Hematopoietic multipotent progenitor cell treated with erythropoietin and hydrocortisone succinate and interleukin-3 and kit ligand, for 6 days (in vitro differentiated cells): ENCODE results near the gene CABLES1.
"Not testable (repeated sequence)": the region's sequence is repeated elsewhere in the genome, so short reads cannot be mapped to it uniquely, and the experiment has no call there.

ENCODE experiments used
- DNase-seq: peaks from one replicate; pipeline ENCODE4 v3.0.0-alpha.2; 2015

The CABLES1 gene

DNA sequence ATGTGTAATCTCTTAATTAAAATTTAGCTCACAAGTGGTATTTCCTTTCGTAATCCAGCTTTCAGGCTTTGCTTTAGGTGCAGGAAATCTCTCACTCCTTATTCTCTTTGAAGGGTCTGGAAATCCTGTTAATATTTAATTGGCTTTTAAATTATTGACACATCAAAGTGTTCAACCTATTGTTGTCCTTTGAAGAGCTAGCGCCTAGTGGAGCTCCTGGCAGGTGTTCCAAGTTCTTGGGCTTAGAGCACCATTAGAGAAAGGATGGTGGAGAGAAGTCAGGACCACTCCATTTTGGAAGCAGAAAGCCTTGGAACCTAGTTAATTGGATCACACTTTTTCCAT is 92.4 kb downstream of the CABLES1 start:
- no peak for DNase-seq

DNA sequence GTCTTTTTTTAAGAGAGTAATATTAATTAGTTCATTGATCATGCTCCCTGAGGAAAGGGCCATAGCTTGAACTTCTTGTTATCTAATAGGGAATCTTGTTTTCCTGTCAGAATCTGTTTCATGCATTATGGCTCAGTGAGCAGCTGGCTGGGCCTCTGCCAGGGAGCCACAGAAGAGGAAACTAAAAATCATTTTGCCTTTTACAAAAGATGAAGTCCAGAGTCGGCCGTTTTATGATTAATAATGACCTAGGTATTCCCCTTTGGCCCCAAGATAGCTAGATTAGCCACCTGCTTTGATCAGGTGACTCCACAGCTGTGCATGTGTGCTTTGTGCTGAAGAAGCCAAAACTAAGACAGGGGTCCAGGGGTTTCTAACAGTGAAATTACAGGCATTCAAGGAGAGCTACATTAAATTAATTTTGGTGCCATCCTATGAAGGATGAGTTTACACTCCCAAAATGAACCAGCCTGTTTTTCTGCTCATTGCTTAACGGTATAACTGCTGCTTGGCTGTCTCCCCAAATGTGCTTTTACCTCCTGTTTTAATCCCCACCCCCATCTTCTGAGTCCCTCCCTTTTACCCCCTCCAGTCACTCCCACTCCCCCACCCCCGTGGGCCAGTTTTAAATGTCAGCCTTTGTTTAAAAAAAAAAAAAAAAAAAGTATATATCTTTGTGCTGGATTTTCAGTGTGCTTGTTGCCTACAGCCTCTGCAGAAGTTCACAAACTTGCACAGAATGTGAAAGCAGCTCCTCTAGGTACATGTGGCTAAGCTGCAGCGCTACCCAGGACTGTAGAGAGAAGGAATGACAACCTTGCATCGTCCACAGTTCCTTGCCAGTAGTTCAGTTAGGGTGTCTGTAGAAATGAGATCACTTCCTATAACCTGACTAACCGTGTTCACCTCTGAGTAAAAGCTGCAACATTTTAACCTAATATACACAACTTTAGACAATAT is 93.1 kb downstream of the CABLES1 start:
- peak; percentile 25 for DNase-seq

DNA sequence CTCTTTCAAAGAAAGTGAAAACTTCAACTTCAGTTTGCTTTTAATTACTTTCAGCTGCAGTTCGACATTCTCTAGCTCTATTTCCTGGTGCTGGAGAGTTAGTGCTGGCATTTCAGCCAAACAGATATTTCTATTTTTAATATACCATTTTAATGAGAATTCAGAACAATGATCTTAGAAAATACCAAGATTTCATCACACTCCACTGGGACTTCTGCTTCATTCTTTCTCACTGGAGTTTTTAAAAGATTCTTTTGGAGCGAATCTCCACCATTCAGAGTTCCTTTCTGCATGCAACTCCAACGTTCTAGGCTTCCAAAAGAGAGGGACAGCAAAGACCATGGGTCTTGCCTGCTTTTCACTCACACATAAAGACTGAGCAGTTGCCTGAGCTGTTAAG is 94.2 kb downstream of the CABLES1 start:
- DNase-seq: no peak

DNA sequence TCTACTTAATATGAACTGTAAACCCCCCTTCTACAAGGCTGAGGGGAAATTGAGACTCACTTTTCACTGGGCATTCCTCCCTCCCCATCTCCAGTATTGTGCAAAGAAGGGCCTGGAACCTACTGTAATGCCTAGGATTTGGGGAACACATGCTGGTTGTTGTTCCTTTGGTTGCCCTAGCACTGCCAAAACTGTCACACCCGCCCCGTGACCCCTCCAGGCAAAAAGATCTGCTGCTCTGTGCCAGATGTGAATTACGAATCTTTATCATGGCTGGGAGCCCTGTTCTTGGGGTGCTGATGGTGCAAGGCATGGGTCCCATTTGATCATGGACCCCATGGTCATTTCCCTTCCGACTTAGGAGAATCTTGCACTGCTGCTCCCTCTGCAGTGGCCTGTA is 95.4 kb downstream of the CABLES1 start:
- no peak for DNase-seq

DNA sequence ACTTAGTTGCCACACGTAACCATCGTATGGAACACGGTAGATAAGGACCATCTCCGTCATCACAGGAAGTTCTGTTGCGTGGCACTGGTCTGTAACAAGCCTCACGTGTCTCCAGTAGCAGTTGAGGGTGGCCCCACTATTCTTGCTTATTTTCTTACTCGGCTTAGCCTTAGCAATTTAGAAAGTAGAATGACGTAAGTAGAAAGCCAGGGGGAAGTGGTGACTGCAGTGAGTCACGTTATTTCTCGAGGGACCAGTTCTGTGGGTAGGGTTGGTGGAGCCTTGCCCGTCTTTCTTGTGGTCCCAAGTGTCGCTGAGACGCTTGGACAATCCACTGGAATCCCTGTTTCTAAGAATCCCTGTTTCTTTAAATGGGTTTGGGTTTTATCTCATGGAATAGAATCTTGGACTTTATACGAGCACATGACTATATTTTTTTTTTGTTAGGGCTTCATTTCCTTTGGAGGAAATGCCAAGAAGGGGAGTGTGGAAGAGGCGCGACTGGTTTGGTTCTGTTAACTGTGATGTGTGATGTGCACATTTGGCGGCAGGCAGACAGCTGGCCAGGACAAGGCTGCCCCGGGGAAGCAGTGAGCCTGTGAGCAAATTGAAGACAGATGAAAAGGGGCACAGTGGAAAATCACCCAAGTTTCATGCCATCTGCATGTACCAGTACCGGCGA is 96.2 kb downstream of the CABLES1 start:
- peak; percentile 88 for DNase-seq

DNA sequence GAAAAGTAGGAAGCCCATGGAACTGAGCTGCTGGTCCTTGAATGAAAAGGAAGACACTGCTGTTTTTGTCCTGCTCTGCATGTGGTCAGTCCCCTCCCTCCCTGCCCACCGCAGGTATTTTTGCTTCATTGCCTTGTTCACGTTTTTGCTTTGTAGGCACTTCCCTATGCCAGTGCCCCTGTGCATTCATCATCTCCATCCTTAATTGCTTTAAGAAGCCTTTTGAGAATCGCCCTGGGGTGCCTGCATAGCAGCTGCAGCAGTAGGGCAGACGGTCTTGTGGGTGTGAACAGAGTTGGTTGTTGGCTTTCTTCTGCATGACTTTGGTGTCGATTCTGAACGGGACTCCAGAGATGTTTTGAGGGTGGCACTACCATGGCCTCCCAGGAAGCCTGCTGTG is 97.0 kb downstream of the CABLES1 start:
- no peak for DNase-seq

DNA sequence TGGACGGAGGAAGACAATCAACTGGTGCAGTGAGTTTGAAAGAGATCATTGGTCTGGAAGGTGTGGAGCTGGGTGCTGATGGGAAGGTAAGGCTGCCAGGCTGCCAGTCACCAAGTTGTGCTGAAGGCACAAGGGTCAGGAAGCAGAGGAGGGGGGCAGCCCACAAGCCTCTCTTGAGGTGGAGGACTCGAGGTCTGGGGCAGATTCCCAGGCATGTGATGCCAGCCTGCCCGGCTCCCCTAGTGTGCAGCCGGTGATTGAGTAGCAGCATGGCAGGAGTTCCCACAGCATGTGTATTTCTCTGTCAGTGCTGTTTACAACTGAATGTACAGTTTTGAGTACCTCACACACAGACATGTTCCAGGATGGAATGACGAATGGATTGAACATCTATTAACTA is 99.3 kb downstream of the CABLES1 start:
- DNase-seq: no peak

DNA sequence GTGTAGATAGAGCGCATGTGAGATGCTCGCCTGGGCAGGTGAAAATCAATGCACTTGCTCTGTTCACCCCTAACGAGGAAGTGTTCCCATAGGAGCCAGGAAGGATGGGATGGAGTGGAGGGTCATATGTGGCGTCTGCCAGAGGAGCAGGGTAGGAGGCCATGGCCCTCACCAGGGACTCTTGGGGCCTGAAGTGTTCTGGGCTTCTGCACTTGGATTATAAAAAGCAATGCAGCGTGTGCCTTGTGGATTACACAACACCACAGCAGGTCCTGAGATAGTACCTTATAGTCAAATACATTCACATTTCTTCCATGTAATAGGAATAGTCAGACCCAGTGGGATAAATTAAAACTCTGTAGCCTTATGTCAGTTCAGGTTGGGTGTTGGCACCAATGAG is 100.1 kb downstream of the CABLES1 start:
- no peak for DNase-seq

DNA sequence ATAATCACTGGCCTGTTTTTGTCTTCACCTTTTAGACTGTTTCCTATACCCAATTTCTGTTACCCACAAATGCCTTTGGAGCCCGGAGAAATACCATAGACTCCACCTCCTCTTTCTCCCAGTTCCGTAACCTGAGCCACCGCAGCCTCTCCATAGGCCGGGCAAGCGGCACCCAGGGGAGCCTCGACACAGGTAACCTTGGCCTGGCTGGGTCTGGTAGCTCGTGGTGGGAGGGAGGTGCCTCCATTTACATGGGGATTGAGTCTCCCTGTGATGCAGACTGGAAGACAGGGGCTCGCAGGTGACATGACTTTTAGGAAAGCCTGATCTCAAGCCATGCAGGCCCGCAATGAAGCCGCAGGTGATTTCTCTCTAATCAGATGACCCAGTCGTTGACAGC is 100.6 kb downstream of the CABLES1 start:
- DNase-seq: no peak

DNA sequence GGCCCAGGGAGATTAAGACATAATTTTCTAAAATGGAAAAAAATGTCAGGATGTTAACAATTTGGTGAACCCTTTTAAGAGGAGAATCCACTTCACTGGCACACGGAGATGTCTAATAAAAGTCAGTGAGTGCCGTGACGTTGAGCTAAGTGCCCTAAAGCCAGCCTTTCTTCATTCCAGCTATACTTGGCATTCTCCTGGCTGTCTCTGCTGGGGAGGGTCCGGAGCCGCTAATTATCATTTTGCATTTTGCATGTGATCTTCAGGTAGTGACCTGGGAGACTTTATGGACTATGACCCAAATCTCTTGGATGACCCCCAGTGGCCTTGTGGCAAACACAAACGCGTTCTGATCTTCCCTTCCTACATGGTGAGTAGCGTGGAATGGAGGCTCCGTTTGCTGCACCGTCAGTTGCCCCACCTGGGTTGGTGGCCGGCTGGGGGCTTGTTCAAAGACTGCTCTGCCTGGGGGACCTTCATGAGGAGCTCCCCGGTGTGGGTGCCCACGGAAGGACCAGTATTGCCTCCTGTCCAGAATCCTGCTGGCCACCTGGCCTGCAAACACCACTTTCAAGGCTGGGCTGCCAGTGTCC is 101.7 kb downstream of the CABLES1 start:
- no peak for DNase-seq

DNA sequence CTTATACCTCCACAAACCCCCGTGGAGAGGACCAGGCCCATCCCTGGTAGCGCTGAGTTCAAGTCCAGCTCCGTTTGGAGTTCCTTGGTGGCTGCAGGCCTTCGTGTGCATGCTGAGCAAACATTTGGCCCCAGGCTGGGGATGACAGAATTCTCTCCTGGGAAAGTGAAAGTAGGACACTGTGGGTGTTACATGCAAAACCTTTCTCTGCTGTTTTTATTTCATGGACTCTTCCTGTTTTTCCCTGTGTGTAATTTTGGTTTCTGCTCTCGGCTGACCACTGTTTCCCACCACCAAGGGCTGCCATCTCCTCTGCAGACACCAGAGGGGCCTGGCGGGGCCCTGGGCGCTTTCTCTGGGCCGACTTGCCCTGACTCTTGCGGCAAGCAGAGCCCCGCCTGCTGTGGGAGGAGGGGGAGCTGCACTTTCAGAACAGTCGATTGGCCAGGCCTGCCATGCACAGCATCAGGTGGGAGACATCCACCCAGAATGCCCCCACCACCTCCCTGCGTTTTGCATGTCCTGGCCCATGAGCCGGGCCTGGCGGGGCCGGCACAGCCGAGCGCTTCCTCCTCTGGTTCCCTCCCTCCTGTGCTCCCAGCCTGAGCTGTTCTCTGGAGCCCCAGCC is 102.4 kb downstream of the CABLES1 start:
- DNase-seq: peak; percentile 54

DNA sequence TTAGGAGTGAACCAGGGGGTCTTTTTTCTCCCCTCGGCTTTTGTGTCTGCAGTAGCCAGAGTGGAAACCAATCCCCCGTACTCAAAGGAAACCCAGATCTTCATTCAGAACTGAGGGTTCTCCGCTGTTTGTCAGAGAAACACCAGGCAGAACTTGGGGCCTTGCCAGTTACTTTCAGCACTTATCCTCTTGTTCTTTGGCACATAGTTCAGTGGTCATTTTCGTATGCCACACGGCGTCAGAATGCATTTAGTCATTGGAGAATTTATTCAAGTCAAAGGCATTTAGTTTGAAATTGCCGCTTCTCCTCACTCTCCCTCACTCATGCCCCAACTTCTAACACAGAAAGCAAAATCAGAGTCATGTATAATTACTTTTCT is 102.9 kb downstream of the CABLES1 start:
- no peak for DNase-seq

DNA sequence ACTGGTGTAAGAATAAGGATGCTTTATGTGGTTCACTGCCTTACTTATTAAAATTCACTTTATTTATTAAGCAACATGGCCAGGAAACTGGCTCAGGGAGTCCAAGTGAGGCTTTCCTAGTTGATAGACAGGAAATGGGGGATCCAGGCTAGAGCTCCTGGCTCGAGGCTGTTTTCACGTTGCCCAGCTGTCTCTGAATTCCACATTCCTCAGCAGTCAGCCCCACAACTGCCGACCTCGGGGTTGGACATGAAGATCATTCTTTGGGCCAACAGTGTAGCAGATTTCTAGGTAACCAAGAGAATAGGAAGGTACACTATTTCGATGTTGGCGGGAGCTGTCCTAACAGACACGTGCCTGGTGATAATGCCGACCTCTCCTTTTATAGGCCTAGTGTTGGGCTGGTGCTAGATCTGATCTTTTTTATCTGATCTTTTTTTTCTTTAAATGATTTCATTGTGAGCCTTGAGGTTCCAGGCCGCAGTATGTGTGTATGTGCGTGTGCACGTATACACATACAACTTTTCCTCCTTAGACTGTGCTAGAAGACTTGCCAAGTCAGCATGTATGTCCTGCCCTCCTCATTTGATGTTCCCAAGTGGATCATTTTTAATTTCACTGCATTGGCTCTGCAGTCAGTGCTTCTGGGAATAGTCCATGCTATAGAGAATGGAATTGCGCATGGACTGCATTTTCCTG is 103.5 kb downstream of the CABLES1 start:
- no peak for DNase-seq

DNA sequence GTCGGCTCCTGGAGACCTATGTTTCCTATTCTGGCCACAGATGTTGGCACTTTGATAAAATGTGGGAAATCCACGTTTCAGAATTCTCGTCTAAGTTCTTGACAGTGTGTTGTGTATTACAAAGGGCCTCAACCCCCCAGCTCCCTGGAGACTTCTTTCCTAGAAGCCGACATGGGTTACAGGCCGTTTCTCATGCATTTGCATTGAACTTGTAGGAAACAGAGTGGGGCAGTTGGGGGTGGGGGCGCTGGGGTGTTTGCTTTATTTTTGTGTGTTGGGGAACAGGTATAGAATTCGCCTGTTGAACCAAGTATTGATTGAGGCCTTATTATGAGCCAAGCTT is 104.0 kb downstream of the CABLES1 start:
- no peak for DNase-seq

DNA sequence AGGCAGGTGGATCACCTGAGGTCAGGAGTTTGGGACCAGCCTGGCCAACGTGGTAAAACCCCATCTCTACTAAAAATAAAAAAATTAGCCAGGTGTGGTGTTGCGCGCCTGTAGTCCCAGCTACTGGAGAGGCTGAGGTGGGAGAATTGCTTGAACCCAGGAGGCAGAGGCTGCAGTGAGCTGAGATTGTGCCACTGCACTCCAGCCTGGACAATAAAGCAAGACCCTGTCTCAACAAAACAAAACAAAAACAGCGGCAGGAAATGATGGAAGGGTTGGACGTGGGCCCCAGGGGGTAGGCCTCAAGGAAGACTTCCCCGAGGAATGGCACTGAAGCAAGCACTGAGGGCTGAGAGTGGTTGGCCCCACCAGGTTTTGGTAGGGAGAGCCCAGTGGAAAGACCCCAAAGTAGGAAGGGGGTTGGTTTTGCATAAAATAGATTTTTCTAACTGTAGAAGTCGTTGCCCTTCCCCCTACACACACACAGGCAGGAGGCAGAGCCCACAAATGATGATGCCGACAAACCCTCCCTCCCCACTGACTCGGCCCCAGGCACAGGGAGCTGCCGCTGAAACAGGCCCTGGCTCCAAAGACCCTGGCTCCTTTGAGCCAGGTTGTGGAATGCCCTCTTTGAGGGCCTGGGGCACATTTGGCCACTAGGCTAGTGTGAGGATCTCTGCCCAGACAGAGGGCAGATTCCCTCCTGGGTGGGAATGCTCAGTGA is 104.8 kb downstream of the CABLES1 start:
- no peak for DNase-seq

DNA sequence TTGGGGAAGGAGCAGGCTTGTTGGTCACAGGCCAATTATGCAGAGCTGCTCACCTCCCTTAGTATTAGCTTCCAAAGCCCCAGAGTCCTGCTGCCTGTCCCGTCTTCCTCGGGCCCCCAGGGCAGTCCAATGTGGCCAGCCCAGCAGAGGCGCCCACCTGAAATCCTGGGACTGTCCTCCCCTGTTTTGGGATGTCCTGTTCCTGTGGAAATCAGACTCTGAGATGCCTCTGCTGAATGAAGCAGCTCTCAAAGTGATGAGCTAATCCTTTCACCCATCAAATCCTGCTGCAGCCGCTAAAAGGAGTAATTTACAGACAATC is 105.3 kb downstream of the CABLES1 start:
- DNase-seq: no peak

DNA sequence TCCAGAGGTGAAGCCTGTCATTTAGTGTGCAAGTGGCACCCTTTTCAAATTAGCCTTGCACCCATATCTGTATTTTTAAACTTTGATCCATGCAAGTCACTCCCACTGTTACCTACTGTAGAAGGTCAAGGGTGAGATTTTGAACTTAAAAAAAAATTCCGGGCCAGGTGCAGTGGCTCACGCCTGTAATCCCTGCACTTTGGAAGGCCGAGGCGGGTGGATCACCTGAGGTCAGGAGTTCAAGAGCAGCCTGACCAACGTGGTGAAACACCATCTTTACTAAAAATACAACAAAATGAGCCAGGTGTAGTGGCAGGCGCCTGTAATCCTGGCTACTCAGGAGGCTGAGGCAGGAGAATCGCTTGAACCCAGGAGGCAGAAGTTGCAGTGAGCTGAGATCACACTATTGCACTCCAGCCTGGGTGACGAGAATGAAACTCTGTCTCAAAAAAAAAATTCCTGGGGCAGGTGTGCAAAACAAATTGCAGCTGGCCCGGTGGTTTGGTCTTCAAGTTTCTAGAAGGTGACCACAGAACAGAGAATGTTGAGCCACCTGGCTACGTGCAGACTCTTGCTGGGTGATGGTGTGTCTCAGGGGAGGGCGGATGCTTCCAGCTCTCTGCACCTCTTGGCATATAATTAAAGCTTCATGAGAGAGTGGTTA is 106.7 kb downstream of the CABLES1 start:
- DNase-seq: not testable (repeated sequence)

DNA sequence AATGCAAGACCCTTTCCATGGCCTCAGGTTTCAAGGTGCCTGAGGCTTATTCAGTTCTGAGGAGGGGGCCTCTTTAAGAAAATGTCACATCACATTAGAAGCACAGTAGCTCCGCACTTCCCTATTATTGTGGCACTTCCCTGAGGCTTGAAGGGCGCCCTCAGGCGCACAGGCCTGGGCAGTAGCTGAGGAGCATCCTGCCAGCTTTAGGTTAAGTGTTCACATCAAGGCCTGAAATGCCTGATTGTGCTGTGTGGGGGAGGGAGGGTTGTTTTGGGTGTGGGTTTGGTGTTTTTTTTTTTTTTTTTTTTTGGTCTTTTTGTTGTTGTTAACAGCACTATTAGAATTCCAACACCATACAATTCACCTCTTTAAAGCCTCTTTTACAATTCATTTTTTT is 107.9 kb downstream of the CABLES1 start:
- peak; percentile 69 for DNase-seq

DNA sequence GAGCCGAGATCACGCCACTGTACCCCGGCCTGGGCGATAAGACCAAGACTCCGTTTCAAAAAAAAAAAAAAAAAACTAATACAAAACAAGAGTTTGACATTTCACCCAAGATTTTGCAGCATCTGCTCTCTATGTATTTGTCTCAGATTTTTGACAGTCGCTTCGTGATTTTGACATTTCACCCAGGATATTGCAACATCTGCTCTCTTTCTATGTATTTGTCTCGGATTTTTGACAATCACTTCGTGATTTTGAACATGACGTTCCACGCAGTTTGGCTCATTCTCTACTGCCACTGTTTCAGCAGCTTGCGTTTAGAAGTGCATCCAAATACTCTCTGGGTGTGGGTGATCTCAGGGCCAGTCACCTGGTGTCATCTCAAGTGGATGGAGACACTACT is 108.5 kb downstream of the CABLES1 start:
- DNase-seq: no peak

DNA sequence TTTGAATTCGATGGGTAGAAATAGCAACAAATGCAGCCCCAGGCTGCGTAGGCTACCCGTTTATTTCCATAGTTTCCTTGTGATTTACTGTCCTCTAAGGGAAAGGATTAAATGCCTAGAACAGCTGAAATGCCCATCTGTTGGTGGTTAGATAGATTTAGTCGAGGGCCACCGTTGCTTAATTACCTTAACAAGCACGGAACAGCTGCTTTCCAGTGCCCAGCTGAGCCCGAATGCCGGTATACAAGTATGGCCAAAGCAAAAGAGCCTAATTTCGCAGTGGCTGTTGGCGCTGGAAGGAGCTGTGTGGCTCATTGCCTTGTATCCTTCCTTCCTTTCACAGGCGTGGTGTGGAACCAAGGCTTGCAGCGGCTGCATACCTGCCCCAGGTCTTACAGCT is 109.1 kb downstream of the CABLES1 start:
- no peak for DNase-seq

DNA sequence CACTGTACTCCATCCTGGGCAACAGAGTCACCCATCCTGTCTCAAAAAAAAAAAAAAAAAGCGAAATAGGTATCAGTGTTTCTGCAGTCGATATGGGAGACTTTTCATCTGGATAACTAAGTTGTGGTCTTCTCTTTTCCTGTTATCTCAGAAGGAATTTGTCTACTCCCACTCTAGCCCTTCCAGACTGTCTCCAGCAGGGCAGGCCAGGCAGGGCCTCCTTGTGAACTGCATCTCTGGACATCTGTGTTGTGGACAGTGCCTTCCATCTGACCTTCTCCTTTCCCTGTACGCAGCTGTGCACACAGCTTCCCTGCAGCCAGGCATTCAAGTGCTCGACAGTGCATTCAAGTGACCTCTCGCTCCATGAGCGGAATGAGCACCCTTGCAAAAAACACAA is 110.2 kb downstream of the CABLES1 start:
- no peak for DNase-seq

DNA sequence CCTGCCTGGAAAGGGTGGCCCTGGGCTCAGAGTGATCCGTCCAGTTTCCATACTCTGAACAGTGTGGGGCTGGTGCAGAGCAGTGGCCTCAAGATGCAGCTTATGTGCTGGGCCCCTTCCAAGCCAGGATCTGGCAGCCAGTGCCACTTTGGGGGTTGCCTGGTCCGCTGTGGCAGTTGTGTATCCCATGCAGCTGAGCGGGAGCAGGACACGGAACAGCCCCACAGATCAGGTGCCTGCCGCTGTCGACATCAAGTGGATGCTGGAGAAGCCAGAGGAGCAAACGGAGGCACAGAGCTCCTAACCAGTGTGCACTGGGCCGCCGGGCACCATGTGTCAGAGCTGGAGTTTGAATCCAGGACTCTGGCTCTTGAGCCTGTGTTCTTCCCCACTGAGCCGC is 112.0 kb downstream of the CABLES1 start:
- no peak for DNase-seq
